Body of pancreas (tissue), 4 donors: ENCODE data around the gene BBS4. TPM values are rescaled to one million over a fixed set of nuclear protein-coding genes. Genes with fewer than 3 reads are reported as not detected.

Source experiments
- ATAC-seq: fragments of 150-250 bp; one replicate; pipeline ENCODE4 v1.9.1; 2016
- DNase-seq, 4 donors: peaks; one replicate each; pipeline ENCODE4 v3.0.0-alpha.2; 2019
- H3K27ac ChIP-seq, 4 donors: fragments of 200-600 bp; sonication (generic); 1 replicate in 3 of 4; 2 replicates in 1 of 4; pipeline versions ENCODE4 v1.5.1 to v1.6.1; 2016 to 2019; ENCODE audit warnings: mild to moderate bottlenecking in 1 of 4, mixed read lengths in 1 of 4, moderate library complexity in 1 of 4
- H3K27me3 ChIP-seq, 2 donors: fragments of 200-600 bp; sonication (generic); one replicate each; pipeline ENCODE4 v1.6.0; 2016; ENCODE audit warnings: mild to moderate bottlenecking in 1 of 2
- H3K36me3 ChIP-seq, 2 donors: fragments of 200-600 bp; sonication (generic); replicated peaks in 1 of 2; 2 replicates each; pipeline ENCODE4 v1.5.1; 2016; ENCODE audit warnings: low read depth in 2 of 2; ENCODE audit not compliant: insufficient read depth in 1 of 2
- H3K4me1 ChIP-seq: fragments of 200-600 bp; sonication (generic); one replicate; pipeline ENCODE4 v1.6.0; 2016
- H3K4me3 ChIP-seq, 2 donors: fragments of 200-600 bp; sonication (generic); 1 replicate in 1 of 2; 2 replicates in 1 of 2; pipeline ENCODE4 v1.5.1; 2016 to 2019
- H3K9me3 ChIP-seq, 3 donors: fragments of 200-600 bp; sonication (generic); 1 replicate in 2 of 3; 2 replicates in 1 of 3; pipeline ENCODE4 v1.5.1; 2016
- CTCF ChIP-seq, 7 experiments: fragments of 450-650 bp in 4 of 7; fragments of 200-600 bp in 3 of 7; sonication (generic) in 3 of 7; IDR thresholded peaks; one replicate each; pipeline ENCODE4 v1.5.1; 2016 to 2019; ENCODE audit warnings: antibody characterized with exemption in 7 of 7
- POLR2A ChIP-seq, 3 donors: fragments of 450-650 bp; IDR thresholded peaks; one replicate each; pipeline ENCODE4 v1.6.1; 2016; ENCODE audit warnings: antibody characterized with exemption in 3 of 3, mild to moderate bottlenecking in 2 of 3
- WGBS, 2 donors: methylation state at CpG; one replicate each; pipeline ENCODE4 v1.1.5; 2017; 5-methylcytosine and 5-hydroxymethylcytosine counted together
- intact Hi-C: fragments of 100-400 bp; cut with DNase I; formaldehyde crosslinking; loops from one replicate; pipeline ENCODE4 v1.15.1; 2023
- total RNA-seq, 2 donors: library from RNA; depleted of rRNA; stranded (reverse); fragments of >200 nt; gene quantifications; one replicate each; pipeline ENCODE4 v1.1.0, GENCODE V29; 2016

Gene BBS4
- total RNA-seq, 2 donors from 2014 or later: 20.2 to 26.4 TPM

- TF ChIP-seq CTCF (IDR thresholded peaks at IDR 0.05) (peak in 1 of 7 experiments; percentile 27), POLR2A (IDR thresholded peaks at IDR 0.05) (no peak)
- Histone ChIP-seq H3K4me1 (peaks cover 5% of the 10 kb centered on the region), H3K27ac (no peak overlapping the region), H3K4me3 (no peak overlapping the region), H3K36me3 (peaks cover 0 to 11% of the 10 kb centered on the region in 2 donors), H3K9me3 (no peaks in the 10 kb centered on the region), H3K27me3 (no peaks in the 10 kb centered on the region)
- 64 to 67% methylated on average over 6 of the region's 6 CpGs for WGBS, 2 donors
- intact Hi-C loops: no loop called here
- DNase-seq (no peak), ATAC-seq (no peak)
These were observed 84.8 kb downstream of the BBS4 start for GRCh38 chr15:72770673-72771328.

DNA sequence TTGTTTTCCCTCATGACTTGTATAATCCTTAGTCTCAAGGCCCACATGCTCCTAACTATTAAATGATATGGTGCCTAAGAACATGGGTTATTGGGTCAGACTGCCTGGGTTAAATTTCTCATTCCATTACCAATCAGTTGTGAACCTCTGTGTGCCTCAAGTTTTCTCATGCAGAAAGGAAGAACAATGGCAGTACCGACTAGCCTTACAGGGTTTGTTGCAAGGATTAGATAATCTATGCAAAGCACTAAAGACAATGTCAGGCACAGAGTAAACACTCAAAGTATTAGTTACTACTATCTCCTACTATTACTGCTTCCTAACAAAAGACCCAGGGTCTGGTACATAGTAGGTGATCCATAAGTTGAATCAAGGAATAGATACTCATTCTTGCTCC lies 85.3 kb downstream of the BBS4 start:
- DNase-seq (no peak), ATAC-seq (no peak)
- Histone ChIP-seq H3K27ac (no peak overlapping the region), H3K9me3 (no peaks in the 10 kb centered on the region), H3K4me3 (no peak overlapping the region), H3K27me3 (no peaks in the 10 kb centered on the region), H3K4me1 (peaks cover 5% of the 10 kb centered on the region), H3K36me3 (peaks cover 0 to 11% of the 10 kb centered on the region in 2 donors)
- WGBS, 2 donors: 33 to 36% methylated on average over 1 of the region's 1 CpG
- intact Hi-C loops: no loop called here
- TF ChIP-seq POLR2A (IDR thresholded peaks at IDR 0.05) (no peak), CTCF (IDR thresholded peaks at IDR 0.05) (no peak)

GRCh38 chr15:72774696-72775383 lies 88.8 kb downstream of the BBS4 start:
- Histone ChIP-seq H3K27me3 (no peaks in the 10 kb centered on the region), H3K27ac (peak overlapping the region in 1 of 4 donors; percentile 42), H3K4me3 (no peak overlapping the region), H3K9me3 (no peaks in the 10 kb centered on the region), H3K36me3 (peaks cover 0 to 10% of the 10 kb centered on the region in 2 donors), H3K4me1 (peaks cover 5% of the 10 kb centered on the region)
- no peak for ATAC-seq
- no peak for DNase-seq
- TF ChIP-seq POLR2A (IDR thresholded peaks at IDR 0.05): no peak
- WGBS, 2 donors: 47 to 52% methylated on average over 2 of the region's 2 CpGs
- intact Hi-C loops: no loop called here

- ATAC-seq (no peak), DNase-seq (no peak)
- no peak for TF ChIP-seq CTCF (IDR thresholded peaks at IDR 0.05)
- no peak for TF ChIP-seq POLR2A (IDR thresholded peaks at IDR 0.05)
- WGBS, 2 donors: 77 to 85% methylated on average over 6 of the region's 6 CpGs
- Histone ChIP-seq H3K4me1 (peaks cover 23% of the 10 kb centered on the region), H3K27me3 (no peaks in the 10 kb centered on the region), H3K27ac (no peak overlapping the region), H3K4me3 (no peak overlapping the region), H3K9me3 (no peaks in the 10 kb centered on the region), H3K36me3 (peaks cover 0 to 2% of the 10 kb centered on the region in 2 donors)
- intact Hi-C loops: no loop called here
These were observed 92.8 kb downstream of the BBS4 start for GRCh38 chr15:72778796-72779195.

DNA sequence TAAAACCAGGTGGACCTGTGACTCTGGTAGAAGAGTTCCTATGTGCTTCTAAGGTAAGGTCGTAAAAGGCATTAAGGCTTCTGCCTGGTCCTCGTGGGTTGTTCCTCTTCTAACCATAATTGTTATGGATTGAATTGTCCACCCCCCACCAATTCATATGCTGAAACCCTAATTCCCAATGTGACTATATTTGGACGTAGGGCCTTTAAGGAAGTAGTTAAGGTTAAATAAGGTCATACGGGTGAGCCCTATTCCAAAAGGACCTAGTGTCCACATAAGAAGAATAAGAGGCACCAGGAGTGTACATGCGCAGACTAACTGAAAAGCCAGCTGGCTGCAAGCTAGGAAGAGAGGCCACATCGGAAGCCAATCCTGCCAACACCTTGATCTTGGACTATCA lies 95.6 kb downstream of the BBS4 start:
- Histone ChIP-seq H3K27ac (no peak overlapping the region), H3K9me3 (no peaks in the 10 kb centered on the region), H3K4me1 (peaks cover 27% of the 10 kb centered on the region), H3K27me3 (no peaks in the 10 kb centered on the region), H3K4me3 (no peak overlapping the region), H3K36me3 (peaks cover 0 to 2% of the 10 kb centered on the region in 2 donors)
- no peak for TF ChIP-seq CTCF (IDR thresholded peaks at IDR 0.05)
- TF ChIP-seq POLR2A (IDR thresholded peaks at IDR 0.05): no peak
- WGBS, 2 donors: 78 to 83% methylated on average over 6 of the region's 6 CpGs
- ATAC-seq (no peak), DNase-seq (no peak)
- intact Hi-C loops: no loop called here
